Liver (tissue), 9 donors: ENCODE results near the gene NCOA4. TPM values are rescaled to one million over a fixed set of nuclear protein-coding genes. Genes with fewer than 3 reads are reported as not detected.

ENCODE experiments used
- DNase-seq: peaks from one replicate; pipeline ENCODE4 v3.0.0-alpha.2; 2017; ENCODE audit warnings: low spot score
- H3K27ac ChIP-seq, 2 donors: one replicate each; pipeline ENCODE4 v1.7.0; 2013; ENCODE audit warnings: inconsistent platforms in 2 of 2, low read length in 2 of 2, control low read depth in 1 of 2, low read depth in 1 of 2, mild to moderate bottlenecking in 1 of 2
- H3K27me3 ChIP-seq, 4 donors: one replicate each; pipeline versions ENCODE4 v1.6.1 to v1.7.0; 2013; ENCODE audit warnings: low read length in 3 of 4, inconsistent platforms in 1 of 4, mild to moderate bottlenecking in 1 of 4, moderate library complexity in 1 of 4; ENCODE audit not compliant: control insufficient read depth in 4 of 4, insufficient read depth in 4 of 4
- H3K36me3 ChIP-seq, 4 donors: one replicate each; pipeline versions ENCODE4 v1.6.1 to v1.7.0; 2013; ENCODE audit warnings: low read length in 3 of 4, mild to moderate bottlenecking in 3 of 4, low read depth in 1 of 4, moderate library complexity in 1 of 4; ENCODE audit not compliant: control insufficient read depth in 4 of 4, insufficient read depth in 3 of 4
- H3K4me1 ChIP-seq, 4 donors: one replicate each; pipeline versions ENCODE4 v1.6.1 to v1.7.0; 2013; ENCODE audit warnings: low read length in 3 of 4, mild to moderate bottlenecking in 3 of 4, moderate library complexity in 1 of 4; ENCODE audit not compliant: control insufficient read depth in 4 of 4, insufficient read depth in 4 of 4
- H3K4me3 ChIP-seq, 3 donors: one replicate each; pipeline versions ENCODE4 v1.6.1 to v1.7.0; 2013; ENCODE audit warnings: low read length in 3 of 3, control low read depth in 1 of 3, low read depth in 1 of 3, mild to moderate bottlenecking in 1 of 3
- H3K9ac ChIP-seq, 2 donors: one replicate each; pipeline ENCODE4 v1.7.0; 2013; ENCODE audit warnings: low read length in 2 of 2, mild to moderate bottlenecking in 2 of 2, moderate library complexity in 2 of 2, control low read depth in 1 of 2, low read depth in 1 of 2
- H3K9me3 ChIP-seq, 4 donors: one replicate each; pipeline versions ENCODE4 v1.6.1 to v1.7.0; 2013; ENCODE audit warnings: low read length in 3 of 4; ENCODE audit not compliant: control insufficient read depth in 4 of 4
- EGR1 ChIP-seq, 2 donors: IDR thresholded peaks; 2 replicates each; pipeline ENCODE4 v1.6.1; 2016 to 2018; ENCODE audit warnings: antibody characterized with exemption in 2 of 2, low read depth in 2 of 2
- FOXA2 ChIP-seq: IDR thresholded peaks from 2 replicates; pipeline ENCODE4 v1.6.1; 2016; ENCODE audit warnings: antibody characterized with exemption
- GABPA ChIP-seq, 2 donors: IDR thresholded peaks in 1 of 2; conservative IDR thresholded peaks in 1 of 2; 2 replicates each; pipeline ENCODE4 v1.6.1; 2016; ENCODE audit warnings: antibody characterized with exemption in 2 of 2, mild to moderate bottlenecking in 1 of 2, moderate library complexity in 1 of 2
- HNF4A ChIP-seq, 2 donors: conservative IDR thresholded peaks; 2 replicates each; pipeline ENCODE4 v1.6.1; 2016; ENCODE audit warnings: antibody characterized with exemption in 2 of 2, mild to moderate bottlenecking in 2 of 2
- JUND ChIP-seq, 2 donors: IDR thresholded peaks; 2 replicates each; pipeline ENCODE4 v1.6.1; 2016; ENCODE audit warnings: antibody characterized with exemption in 2 of 2
- NR2F2 ChIP-seq: IDR thresholded peaks from 2 replicates; pipeline ENCODE4 v1.6.1; 2016; ENCODE audit warnings: antibody characterized with exemption
- RAD21 ChIP-seq, 2 donors: IDR thresholded peaks; 2 replicates each; pipeline ENCODE4 v1.6.1; 2016; ENCODE audit warnings: antibody characterized with exemption in 2 of 2, mild to moderate bottlenecking in 2 of 2
- SP1 ChIP-seq: IDR thresholded peaks from 2 replicates; pipeline ENCODE4 v1.6.1; 2018; ENCODE audit warnings: antibody characterized with exemption, mild to moderate bottlenecking
- TAF1 ChIP-seq: conservative IDR thresholded peaks from 2 replicates; pipeline ENCODE4 v1.6.1; 2016; ENCODE audit warnings: antibody characterized with exemption, mild to moderate bottlenecking
- YY1 ChIP-seq: IDR thresholded peaks from 2 replicates; pipeline ENCODE4 v1.6.1; 2016; ENCODE audit warnings: antibody characterized with exemption, mild to moderate bottlenecking
- WGBS: extraction: QIAGEN DNeasy Blood & Tissue Kit; methylation state at CpG from one replicate; pipeline ENCODE4 v1.1.7; 2013; 5-methylcytosine and 5-hydroxymethylcytosine counted together
- polyA plus RNA-seq, 2 donors: library from polyadenylated mRNA; stranded (reverse) in 1 of 2; unstranded in 1 of 2; fragments of 200-250 nt in 1 of 2; fragments of >200 nt in 1 of 2; fragmentation: Nextera tagmentation in 1 of 2; extraction: Ambion mirVana in 1 of 2; gene quantifications; one replicate each; pipeline versions ENCODE4 v1.2.1 to v1.2.3, GENCODE V29; 2013 to 2015
- total RNA-seq, 2 donors: library from RNA; depleted of rRNA; stranded (reverse); fragments of >200 nt; gene quantifications; one replicate each; pipeline ENCODE4 v1.2.3, GENCODE V29; 2014
- TF ChIP-seq, protein P1 (sequence below): IDR thresholded peaks from 2 replicates; pipeline ENCODE4 v1.6.1; 2016; ENCODE audit warnings: antibody characterized with exemption
- TF ChIP-seq, protein P2 (sequence below): IDR thresholded peaks from 2 replicates; pipeline ENCODE4 v1.6.1; 2016; ENCODE audit warnings: antibody characterized with exemption, mild to moderate bottlenecking
- TF ChIP-seq, protein P3 (sequence below): IDR thresholded peaks from 2 replicates; pipeline ENCODE4 v1.6.1; 2016; ENCODE audit warnings: antibody characterized with exemption
- TF ChIP-seq, protein P4 (sequence below): fragments of 150-350 bp; IDR thresholded peaks from 2 replicates; pipeline ENCODE4 v1.5.1; 2017; ENCODE audit warnings: improper control_type of control experiment, low read depth, low read length; ENCODE audit not compliant: missing input control
- donor health status: healthy.
- donor health status: healthy.
- donor health status: healthy.
- donor health status: healthy.
- donor health status: healthy.

NCOA4 gene
- total and polyA plus RNA-seq, 4 donors, result 71.9 to 746 (median 168) TPM

DNA sequence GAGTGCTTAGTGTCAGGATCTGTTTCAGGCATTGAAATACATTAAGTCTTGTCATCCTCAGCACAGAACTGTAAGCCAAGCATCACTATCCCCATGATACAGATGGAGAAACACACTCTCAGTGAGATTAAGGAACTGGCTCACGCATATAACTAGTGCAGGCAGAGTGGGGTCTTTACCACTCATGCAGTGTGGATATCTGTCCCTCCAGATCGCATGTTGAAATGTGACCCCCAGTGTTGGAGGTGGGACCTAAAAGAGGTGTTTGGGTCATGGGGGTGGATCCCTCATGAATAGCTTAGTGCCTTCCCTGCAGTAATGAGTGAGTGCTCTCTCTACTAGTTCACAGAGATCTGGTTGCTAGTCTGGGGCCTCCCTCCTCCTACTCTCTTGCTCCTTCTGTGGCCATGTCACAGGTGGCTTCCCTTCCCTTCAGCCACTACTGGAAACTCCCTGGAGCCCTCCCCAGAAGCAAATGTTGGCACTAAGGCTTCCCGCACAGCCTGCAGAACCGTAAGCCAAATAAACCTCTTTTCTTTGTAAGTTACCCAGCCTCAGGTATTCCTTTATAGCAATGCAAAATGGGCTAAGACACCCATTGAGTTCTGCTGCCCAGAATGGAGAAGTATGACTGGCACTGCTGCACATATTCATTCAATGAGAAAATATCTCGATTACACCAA, 47.4 kb upstream of the NCOA4 start:
- Histone ChIP-seq H3K4me3 (no peak overlapping the region), H3K9ac (no peak overlapping the region), H3K36me3 (no peaks in the 10 kb centered on the region), H3K27ac (no peak overlapping the region), H3K9me3 (no peaks in the 10 kb centered on the region), H3K27me3 (no peaks in the 10 kb centered on the region), H3K4me1 (no peaks in the 10 kb centered on the region)
- 90% methylated on average over 5 of the region's 5 CpGs for WGBS
- DNase-seq, result no peak
- TF ChIP-seq RAD21 (IDR thresholded peaks at IDR 0.05), result no peak
- no peak for TF ChIP-seq NR2F2
- no peak for TF ChIP-seq EGR1 (IDR thresholded peaks at IDR 0.05; ENCODE audit: low read depth in 2 of 2)
- no peak for TF ChIP-seq FOXA2
- no peak for TF ChIP-seq SP1
- TF ChIP-seq YY1, result no peak
- no peak for TF ChIP-seq HNF4A (conservative IDR thresholded peaks at IDR 0.05)
- no peak for TF ChIP-seq JUND (IDR thresholded peaks at IDR 0.05)
- TF ChIP-seq GABPA (IDR thresholded peaks at IDR 0.05 in 1 of 2, conservative IDR thresholded peaks at IDR 0.05 in 1 of 2), result no peak
- TF ChIP-seq, protein P1, sequence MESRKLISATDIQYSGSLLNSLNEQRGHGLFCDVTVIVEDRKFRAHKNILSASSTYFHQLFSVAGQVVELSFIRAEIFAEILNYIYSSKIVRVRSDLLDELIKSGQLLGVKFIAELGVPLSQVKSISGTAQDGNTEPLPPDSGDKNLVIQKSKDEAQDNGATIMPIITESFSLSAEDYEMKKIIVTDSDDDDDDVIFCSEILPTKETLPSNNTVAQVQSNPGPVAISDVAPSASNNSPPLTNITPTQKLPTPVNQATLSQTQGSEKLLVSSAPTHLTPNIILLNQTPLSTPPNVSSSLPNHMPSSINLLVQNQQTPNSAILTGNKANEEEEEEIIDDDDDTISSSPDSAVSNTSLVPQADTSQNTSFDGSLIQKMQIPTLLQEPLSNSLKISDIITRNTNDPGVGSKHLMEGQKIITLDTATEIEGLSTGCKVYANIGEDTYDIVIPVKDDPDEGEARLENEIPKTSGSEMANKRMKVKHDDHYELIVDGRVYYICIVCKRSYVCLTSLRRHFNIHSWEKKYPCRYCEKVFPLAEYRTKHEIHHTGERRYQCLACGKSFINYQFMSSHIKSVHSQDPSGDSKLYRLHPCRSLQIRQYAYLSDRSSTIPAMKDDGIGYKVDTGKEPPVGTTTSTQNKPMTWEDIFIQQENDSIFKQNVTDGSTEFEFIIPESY, result no peak
- TF ChIP-seq, protein P2, sequence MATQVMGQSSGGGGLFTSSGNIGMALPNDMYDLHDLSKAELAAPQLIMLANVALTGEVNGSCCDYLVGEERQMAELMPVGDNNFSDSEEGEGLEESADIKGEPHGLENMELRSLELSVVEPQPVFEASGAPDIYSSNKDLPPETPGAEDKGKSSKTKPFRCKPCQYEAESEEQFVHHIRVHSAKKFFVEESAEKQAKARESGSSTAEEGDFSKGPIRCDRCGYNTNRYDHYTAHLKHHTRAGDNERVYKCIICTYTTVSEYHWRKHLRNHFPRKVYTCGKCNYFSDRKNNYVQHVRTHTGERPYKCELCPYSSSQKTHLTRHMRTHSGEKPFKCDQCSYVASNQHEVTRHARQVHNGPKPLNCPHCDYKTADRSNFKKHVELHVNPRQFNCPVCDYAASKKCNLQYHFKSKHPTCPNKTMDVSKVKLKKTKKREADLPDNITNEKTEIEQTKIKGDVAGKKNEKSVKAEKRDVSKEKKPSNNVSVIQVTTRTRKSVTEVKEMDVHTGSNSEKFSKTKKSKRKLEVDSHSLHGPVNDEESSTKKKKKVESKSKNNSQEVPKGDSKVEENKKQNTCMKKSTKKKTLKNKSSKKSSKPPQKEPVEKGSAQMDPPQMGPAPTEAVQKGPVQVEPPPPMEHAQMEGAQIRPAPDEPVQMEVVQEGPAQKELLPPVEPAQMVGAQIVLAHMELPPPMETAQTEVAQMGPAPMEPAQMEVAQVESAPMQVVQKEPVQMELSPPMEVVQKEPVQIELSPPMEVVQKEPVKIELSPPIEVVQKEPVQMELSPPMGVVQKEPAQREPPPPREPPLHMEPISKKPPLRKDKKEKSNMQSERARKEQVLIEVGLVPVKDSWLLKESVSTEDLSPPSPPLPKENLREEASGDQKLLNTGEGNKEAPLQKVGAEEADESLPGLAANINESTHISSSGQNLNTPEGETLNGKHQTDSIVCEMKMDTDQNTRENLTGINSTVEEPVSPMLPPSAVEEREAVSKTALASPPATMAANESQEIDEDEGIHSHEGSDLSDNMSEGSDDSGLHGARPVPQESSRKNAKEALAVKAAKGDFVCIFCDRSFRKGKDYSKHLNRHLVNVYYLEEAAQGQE, result no peak
- TF ChIP-seq, protein P3, sequence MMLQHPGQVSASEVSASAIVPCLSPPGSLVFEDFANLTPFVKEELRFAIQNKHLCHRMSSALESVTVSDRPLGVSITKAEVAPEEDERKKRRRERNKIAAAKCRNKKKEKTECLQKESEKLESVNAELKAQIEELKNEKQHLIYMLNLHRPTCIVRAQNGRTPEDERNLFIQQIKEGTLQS, result no peak
- TF ChIP-seq, protein P4, sequence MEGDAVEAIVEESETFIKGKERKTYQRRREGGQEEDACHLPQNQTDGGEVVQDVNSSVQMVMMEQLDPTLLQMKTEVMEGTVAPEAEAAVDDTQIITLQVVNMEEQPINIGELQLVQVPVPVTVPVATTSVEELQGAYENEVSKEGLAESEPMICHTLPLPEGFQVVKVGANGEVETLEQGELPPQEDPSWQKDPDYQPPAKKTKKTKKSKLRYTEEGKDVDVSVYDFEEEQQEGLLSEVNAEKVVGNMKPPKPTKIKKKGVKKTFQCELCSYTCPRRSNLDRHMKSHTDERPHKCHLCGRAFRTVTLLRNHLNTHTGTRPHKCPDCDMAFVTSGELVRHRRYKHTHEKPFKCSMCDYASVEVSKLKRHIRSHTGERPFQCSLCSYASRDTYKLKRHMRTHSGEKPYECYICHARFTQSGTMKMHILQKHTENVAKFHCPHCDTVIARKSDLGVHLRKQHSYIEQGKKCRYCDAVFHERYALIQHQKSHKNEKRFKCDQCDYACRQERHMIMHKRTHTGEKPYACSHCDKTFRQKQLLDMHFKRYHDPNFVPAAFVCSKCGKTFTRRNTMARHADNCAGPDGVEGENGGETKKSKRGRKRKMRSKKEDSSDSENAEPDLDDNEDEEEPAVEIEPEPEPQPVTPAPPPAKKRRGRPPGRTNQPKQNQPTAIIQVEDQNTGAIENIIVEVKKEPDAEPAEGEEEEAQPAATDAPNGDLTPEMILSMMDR, result no peak
- no peak for TF ChIP-seq TAF1

DNA sequence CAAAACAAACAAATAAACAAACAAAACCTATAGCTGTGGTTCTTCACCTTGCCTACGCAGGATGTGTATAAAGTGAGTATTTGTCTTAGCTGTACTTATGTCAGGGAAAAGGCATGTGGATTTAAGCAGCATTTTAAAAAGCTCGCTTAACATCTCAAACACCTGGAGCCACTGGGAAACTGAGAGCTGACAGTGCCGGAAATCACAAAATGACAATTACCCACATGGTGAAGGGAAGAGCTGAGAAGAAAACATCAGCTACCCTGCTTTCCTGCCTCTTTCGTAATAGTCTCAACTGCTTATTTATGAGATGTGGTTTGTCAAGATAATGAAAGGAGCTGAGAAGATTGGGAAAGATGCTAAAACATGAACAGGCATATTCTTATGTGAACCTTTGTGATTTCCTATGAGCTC, 46.7 kb upstream of the NCOA4 start:
- H3K36me3 ChIP-seq, result no peaks in the 10 kb centered on the region
- no peaks in the 10 kb centered on the region for H3K27me3 ChIP-seq
- H3K9me3 ChIP-seq, result no peaks in the 10 kb centered on the region
- TF ChIP-seq, protein P4, result no peak
- TF ChIP-seq, protein P3, result no peak
- TF ChIP-seq TAF1, result no peak
- TF ChIP-seq YY1, result no peak
- TF ChIP-seq, protein P1, result no peak
- TF ChIP-seq JUND (IDR thresholded peaks at IDR 0.05), result no peak
- TF ChIP-seq RAD21 (IDR thresholded peaks at IDR 0.05), result no peak
- TF ChIP-seq EGR1 (IDR thresholded peaks at IDR 0.05; ENCODE audit: low read depth in 2 of 2), result no peak
- TF ChIP-seq SP1, result no peak
- TF ChIP-seq NR2F2, result no peak
- TF ChIP-seq FOXA2, result no peak
- WGBS, result 79% methylated on average over 4 of the region's 4 CpGs
- H3K27ac ChIP-seq, result no peak overlapping the region
- no peaks in the 10 kb centered on the region for H3K4me1 ChIP-seq
- DNase-seq, result no peak
- no peak overlapping the region for H3K4me3 ChIP-seq
- H3K9ac ChIP-seq, result no peak overlapping the region
